GM21528 (cell line): Measurements from ENCODE around the gene DSCAML1.

ENCODE experiments used
- ATAC-seq: cut with Tn5 transposase; IDR thresholded peaks from one replicate; pipeline ENCODE4 v1.9.1; 2021; ENCODE audit warnings: mild to moderate bottlenecking, moderate library complexity; ENCODE audit not compliant: unreplicated experiment, low FRiP score

The DSCAML1 gene, protein sequence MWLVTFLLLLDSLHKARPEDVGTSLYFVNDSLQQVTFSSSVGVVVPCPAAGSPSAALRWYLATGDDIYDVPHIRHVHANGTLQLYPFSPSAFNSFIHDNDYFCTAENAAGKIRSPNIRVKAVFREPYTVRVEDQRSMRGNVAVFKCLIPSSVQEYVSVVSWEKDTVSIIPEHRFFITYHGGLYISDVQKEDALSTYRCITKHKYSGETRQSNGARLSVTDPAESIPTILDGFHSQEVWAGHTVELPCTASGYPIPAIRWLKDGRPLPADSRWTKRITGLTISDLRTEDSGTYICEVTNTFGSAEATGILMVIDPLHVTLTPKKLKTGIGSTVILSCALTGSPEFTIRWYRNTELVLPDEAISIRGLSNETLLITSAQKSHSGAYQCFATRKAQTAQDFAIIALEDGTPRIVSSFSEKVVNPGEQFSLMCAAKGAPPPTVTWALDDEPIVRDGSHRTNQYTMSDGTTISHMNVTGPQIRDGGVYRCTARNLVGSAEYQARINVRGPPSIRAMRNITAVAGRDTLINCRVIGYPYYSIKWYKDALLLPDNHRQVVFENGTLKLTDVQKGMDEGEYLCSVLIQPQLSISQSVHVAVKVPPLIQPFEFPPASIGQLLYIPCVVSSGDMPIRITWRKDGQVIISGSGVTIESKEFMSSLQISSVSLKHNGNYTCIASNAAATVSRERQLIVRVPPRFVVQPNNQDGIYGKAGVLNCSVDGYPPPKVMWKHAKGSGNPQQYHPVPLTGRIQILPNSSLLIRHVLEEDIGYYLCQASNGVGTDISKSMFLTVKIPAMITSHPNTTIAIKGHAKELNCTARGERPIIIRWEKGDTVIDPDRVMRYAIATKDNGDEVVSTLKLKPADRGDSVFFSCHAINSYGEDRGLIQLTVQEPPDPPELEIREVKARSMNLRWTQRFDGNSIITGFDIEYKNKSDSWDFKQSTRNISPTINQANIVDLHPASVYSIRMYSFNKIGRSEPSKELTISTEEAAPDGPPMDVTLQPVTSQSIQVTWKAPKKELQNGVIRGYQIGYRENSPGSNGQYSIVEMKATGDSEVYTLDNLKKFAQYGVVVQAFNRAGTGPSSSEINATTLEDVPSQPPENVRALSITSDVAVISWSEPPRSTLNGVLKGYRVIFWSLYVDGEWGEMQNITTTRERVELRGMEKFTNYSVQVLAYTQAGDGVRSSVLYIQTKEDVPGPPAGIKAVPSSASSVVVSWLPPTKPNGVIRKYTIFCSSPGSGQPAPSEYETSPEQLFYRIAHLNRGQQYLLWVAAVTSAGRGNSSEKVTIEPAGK (N-terminal part only)

DNA sequence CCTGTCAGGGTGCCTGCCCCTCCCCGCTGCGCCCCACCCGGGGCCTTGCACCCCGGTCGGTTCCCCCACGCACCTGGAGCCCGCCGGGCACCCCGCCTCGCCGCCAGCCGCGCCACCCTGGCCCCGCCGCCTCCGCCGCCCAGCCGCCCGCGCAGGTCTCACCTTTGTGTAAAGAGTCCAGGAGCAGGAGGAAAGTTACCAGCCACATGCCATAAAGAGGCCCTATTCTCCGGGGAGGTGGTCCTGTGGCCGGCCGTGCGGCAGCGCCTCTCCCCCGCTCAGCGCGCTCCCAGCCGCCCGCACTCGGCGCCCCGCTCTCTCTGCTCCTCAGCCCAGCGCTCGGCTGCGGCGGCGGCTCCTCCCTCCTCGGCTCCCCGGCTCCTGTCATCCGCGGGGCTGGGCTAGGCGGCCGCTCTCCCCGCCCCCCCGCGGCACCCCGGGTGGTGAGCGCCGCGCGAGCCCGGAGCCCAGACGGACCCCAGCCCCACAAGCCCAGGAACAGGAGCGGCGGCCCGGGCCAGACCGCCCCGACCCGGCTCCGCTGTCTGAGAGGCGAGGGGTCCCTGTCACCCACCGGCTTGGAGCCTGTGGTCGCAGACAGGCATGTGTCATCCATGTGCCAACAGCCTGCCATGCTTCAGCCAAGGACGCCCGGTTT is at the start of gene DSCAML1:
TSS of gene DSCAML1 (minus strand) at position 345 of the 658 bp plus-strand sequence. CDS start at position 208, 137 bp downstream.
- no peak for ATAC-seq

DNA sequence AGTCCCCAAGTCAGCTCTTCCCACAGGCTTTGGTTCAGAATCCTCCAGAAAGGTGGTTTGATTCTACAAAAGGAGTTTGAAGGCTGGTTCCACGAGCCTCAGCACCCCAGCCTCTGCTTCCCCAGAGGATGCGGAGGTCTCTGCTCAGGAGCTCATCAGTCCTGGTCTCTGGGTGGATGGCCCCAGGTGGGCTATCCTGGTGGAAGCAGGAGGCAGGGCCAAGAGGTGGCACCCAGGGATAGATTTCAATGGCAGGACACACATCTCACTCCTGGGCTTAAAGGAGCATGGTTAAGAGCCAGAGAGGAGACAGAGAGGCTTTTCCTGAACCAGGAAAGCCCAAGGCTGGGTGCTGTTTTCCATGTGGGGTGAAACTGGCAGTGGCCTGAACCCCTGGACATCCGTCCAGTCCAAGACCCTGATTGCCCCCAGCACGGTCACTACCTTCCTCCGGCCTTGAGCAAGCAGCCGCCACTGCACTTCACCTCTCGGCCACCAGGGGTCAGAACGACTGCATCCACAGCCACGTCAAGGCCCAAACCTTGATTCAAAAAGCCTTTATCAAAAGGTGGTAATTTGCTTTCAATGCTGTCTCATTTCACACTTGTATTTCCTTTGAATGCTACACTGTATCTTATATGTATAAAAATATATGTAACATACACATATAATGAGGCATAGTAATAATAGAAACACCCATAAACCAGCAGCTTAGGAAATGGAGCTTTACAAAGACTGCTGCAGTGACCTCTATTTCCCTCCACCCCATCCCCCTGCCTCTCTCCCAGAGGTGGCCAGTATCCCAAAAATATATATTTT is 46.9 kb upstream of the DSCAML1 start:
- no peak for ATAC-seq

DNA sequence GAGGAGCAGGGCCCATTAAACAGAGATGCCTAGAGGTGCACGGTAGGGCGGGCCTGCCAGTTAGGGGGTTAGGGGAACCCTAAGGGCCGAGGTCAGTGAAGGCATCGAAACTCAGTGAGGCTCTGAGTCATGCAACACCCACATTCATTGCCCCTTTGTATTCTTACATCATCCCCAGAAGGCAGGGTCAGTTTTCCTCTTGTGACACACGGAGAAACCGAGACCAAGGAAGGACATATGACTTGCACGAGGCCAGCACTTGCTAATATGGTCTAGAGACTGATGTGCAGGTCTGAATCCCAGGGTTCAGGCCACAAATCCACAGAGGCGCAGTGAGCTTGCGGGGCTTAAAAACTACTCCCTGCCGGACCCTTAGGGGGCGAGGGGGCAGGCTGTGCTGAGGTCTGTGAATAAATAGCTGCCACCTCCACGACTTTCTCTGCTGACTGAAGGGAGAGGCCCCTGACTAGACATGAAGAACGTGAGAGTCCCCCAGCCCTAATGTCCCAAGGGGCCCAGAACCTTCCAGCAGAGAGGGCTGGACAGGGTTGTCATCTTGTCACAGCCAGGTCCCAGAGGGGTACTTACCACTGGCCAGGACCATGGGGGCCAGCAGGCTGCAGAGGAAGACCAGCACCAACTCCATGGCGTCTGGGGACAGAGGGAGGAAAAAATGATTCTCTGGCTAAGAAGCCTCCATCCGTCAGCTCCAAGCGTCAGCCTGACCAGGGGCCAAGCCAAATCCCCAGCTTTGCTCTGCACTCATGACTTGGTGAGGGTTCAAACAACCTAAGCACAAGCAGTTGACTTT is 45.3 kb upstream of the DSCAML1 start:
- no peak for ATAC-seq

DNA sequence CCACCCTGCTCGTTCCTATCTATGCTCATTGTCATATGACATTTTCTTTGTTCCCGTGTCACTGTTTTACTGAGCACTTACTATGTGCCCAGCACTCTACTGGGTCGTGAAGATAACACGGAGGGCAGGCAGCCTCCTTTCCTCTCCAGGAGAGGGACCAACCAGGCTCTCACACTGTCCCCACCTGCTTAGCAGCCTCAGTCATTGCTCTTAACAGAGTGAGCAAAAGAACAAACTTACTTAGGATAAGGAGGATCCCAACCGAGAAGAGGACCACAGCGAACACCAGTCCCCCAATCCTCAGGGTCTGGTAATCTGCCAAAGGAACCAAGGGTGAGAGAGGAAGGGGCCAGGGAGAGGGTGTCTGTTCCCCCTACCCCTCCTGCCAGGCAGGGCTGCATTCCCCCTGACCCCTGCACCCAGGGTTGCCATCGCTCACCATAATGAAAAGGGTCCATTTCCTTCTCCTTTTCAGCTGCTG is 44.6 kb upstream of the DSCAML1 start:
- no peak for ATAC-seq

DNA sequence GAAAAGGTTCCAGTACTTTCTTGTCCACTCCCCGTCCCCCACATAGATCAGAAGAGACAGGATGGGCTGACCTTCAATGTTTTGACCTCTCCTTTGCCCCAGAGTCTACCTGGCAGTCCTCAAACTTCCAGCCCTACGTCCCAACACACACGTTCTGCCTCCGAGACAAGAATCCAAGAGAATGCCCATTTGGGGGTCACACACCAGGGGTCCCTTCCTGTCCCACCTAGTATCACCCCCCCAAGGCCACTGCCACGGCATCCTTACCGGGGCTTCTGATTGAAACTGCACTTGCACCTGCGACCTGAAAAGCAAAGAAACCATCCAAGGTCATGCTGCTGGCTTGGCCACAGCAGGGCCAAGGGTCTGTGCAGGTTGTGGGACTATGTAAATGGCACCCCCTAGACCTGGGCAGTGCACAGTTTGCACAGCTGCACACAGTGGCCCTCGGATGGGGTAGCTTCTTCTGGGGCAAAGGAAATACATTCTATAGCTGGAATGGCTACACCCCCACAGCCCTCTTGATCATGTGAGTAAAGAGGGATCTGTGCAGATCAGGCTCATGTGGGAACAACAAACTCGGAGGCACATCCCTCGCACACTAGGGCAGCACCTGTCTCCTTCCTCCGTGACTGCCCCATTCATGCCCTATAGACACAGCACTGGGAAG is 44.0 kb upstream of the DSCAML1 start:
- no peak for ATAC-seq

DNA sequence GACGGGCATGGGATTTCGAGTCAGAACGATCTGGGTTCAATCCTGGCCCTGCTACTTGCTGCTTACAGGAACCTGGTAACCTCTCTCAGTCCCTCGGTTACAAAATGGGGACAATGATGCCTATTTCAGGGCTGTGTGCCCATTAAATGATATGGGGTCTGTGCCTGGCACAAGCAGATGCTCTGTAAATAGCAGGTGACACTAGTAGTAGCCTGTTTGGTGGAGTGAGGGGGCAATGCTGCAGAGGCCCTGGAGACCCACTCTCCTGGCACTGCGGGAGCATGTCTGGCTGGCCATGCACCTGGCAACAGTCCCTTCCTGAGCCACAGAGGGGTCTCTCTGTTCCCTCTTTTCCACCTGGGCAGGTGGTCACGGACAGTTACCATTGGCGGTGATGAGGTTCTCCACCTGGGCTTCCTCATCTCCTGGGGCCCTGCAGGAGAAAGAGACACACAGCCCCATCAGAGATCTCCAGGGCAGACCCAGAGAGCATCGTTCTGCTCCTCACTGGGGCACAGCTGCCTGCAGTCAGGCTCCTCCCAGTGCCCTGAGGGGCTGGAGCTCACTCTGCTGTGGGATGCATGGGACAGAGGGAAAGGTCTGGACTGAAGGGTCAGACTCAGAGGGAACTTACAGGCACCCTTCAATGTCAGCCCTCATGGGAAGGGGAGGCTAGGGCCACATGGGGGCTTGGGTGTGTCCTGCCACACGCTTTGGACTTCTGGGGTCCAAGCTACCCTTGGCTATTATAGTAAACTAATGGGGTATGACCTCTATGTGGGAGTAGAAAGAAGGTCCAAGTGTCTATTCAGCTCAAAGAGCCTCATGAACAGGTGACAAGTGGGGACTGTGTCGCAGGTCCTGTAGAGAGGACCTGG is 43.2 kb upstream of the DSCAML1 start:
- no peak for ATAC-seq

DNA sequence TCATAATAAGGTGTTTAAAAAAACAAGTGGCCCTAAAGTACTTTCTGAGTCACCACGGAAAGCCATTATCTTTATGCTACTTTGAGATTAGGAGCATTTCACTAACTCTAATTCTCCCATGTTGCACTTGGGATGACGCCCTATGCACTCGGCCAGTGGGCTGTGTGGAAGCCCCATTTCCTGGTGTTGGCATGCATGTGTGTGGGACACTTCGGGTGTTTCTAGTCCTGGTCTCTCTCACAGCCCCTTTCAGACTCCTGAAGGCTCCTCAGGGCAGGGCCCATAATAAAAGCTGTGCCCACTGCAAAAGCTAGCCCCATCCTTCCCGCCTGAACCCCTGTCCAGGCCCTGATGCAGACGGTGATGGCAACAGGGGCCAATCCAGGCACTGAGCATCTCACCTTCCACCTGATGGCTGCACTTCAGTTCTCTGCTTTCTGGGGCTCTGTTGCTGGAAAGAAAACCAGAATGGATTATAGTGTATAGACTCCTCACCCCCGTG is 42.4 kb upstream of the DSCAML1 start:
- ATAC-seq = no peak

DNA sequence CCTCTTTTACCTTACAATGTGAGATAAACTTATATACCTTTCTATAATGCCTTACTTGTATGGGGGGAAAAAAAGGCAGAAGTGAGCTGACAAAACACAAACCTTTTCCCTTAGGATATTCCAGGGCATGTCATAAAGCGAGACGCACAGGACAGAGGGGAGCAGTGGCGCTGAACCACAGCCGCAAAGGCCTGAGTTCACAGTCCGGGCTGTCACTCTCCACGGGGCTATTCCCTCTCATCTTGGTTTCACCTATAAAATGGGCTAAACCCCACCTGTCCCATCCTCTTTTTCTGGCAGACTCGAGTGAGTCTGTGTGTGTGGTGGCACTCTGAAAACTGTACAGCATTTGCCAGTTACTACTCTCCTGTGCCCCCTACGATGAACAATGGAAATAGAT is 41.9 kb upstream of the DSCAML1 start:
- ATAC-seq = no peak

DNA sequence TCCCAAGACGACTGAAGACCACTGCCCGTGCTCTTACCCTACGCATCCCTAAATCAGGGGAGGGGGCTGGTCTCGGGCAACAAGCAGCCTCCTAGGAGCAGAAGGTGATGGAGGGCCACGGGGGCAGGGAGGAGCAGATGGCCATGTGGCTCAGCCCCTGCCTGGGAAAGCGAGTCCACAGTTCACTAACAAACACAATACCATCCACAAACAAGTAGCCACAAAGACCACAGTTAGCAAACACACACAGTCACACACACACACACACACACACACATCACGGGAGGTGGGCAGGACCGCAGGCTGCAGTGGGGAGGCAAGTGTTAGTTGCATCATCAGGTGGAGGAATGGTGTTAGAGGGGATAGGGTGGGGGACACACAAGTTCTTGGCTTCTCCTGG is 40.8 kb upstream of the DSCAML1 start:
- no peak for ATAC-seq

DNA sequence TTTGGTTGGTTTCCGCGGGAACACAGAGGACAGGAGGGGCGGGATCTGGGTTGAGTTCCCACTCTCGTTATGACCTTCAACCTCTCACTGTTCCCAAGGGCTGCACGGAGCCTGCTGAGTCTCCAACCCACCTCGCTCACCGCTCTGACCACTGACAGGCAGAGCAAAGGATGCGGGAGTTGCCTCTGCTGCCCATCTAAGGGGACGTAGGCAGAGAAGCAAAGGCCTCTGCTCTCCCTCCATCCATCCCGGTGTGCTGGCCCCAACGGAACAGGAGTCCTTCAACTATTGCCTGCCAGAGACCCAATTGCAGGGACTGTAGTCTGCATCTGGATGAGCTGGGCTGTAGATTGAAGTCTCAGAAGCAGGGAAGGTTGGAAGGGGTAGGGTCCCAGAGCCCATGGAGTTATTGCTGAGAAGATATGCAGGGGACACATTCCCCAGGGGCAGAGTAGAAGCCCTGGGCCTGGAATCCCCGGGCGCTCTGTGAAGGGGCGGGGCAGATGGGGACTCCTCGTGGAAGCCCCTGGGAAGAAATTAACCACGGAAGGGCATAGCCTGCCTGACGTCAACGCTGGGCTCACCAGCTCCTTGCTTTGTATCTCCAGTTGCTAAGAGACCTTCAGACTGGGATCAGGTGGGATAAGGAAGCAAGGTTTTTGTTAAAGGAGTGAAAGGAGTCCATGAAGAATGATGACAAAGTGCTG is 40.2 kb upstream of the DSCAML1 start:
- ATAC-seq = no peak

DNA sequence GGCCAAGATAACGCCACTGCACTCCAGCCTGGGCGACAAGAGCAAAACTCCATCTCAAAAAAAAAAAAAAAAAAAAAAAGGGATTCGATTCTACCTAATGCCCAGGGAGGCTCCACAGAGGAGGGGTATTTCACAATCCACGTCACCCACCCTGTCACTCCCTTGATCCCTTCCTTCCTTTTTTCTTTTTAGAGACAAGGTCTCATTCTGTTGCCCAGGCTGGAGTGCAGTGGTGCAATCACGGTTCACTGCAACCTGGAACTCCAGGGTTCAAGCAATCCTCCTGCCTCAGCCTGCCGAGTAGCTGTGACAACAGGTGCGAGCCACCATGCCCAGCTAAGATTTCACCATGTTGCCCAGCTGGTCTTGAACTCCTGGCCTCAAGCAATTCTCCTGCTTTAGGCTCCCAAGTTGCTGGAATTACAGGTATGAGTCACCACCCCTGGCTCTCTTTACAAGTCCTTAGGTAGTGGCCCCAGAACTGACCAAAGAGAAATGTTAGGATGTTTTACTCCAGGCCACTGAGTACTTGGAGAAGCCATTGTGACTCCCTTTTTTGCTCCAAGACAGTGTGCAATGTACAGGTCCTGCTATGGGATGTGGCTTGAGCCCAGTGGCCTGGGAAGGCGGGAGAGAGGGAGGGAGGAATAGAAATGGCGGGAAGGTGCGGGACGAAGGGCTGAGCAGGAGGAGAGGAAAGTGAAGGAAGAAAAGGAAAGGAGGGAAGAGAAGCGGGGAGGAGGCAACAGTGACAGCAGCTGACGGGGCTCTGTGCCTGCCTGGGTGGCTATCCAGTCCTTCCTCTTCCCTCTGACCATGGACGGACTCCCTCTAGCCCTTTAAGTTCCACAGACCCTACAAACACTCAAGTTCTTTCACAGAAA is 39.3 kb upstream of the DSCAML1 start:
- no peak for ATAC-seq

DNA sequence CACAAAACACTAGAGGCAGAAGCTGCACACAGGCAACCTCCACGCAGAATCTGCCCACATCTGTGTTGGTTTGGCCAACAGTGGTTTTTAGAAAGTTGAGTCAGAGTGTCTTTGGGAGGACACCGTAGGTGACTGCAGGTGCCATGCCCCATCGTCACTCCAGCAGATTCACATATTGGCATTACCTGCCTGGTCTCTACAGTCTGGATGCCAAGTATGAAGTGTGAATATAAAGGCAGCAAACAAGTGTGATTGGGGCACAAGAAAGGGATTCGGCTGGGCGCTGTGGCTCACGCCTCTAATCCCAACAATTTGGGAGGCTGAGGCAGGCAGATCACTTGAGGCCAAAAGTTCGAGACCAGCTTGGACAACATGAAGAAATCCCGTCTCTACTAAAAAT is 38.6 kb upstream of the DSCAML1 start:
- ATAC-seq = no peak

DNA sequence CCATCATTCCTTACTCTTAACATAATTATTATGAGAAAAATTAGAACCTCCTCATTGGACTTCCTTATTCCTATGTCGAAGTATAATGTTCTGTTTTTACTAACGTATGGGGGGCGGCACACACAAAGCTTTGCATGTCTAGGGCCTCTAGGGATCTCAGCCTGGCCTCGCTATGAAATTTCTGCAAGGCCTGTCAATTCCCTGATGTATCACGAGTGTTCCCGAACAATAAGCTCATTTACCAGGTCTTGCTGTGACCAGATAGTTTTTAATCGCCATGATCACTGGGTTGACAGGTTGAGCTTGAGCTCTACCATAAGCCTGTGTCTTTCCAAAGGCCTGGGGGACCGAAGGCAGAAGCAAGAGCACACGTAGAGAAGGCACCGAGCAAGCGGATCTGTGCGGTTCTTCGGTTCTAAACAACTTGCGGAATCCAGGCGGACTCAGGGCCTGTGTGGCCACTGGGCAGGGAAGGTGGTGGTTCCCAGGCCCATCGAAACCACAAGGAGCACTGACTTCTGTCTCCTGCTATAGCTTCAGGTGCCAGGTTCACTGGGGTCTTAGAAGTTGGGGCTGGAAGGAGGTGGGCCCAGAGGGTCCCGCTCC is 37.9 kb upstream of the DSCAML1 start:
- no peak for ATAC-seq

DNA sequence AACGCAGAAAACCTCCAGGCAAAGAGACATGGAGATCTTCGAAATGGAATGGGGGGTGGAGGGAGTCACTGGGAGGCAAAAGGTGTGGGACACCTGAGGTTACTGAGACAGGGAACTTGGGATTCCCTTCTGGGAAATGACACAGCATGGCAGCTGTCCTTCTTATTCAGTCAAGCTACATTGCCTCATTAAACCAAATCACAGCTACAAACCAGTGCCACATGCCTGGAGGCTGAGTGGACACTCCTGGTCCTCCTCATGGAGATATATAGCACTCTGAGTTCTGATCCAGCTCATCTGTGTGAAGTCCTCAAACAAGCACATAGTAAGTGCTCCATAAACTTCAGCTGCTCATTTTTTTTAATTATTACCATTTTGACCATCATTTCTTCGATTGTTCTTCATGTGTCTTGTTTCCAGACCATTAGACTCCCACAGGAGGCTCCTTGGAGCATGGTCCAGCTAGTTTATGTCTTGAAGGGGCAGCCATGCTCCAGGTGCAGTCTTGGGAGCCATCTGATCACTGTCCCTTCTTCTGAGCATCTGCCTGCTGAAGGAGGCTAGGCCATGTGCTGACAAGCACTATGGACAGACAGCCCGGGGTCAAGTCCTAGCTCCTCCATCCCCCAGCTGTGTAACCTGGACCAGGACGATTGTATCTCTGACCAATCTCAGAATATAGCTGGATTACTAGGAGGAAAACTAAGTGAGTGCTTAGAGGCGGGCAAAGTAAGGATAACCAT is 37.2 kb upstream of the DSCAML1 start:
- no peak for ATAC-seq
